Breast epithelium (tissue), 3 donors: ENCODE measurements around the gene NUDT5.

Source experiments
- POLR2A ChIP-seq: fragments of 450-650 bp; IDR thresholded peaks from one replicate; pipeline ENCODE4 v1.6.1; 2016; ENCODE audit warnings: antibody characterized with exemption, mild to moderate bottlenecking, moderate library complexity
- TF ChIP-seq, protein P1 (sequence below), 3 donors: fragments of 450-650 bp; IDR thresholded peaks; one replicate each; pipeline ENCODE4 v1.5.1; 2016 to 2017; ENCODE audit warnings: antibody characterized with exemption in 3 of 3, mild to moderate bottlenecking in 3 of 3, moderate library complexity in 3 of 3

DNA sequence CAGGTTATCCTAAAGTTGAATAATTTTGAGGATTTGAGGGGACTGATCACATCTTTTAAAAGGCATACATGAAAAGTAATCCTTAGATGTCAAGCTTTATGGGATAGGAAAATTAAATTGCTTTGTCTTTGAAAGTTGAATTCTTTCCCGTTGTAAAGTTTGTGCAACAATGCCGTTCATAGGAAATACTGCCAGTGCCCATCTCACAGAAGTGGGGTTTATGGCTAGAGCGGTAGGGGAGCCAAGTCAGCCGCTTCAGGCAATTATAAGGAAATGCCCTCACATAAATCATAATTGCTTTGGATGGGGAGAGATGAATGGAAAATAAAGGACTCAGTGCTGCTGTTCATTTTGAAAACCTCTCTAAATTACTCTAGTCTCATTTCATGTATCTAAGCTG, 18.4 kb upstream of the NUDT5 start:
- no peak for TF ChIP-seq POLR2A
- TF ChIP-seq, protein P1, sequence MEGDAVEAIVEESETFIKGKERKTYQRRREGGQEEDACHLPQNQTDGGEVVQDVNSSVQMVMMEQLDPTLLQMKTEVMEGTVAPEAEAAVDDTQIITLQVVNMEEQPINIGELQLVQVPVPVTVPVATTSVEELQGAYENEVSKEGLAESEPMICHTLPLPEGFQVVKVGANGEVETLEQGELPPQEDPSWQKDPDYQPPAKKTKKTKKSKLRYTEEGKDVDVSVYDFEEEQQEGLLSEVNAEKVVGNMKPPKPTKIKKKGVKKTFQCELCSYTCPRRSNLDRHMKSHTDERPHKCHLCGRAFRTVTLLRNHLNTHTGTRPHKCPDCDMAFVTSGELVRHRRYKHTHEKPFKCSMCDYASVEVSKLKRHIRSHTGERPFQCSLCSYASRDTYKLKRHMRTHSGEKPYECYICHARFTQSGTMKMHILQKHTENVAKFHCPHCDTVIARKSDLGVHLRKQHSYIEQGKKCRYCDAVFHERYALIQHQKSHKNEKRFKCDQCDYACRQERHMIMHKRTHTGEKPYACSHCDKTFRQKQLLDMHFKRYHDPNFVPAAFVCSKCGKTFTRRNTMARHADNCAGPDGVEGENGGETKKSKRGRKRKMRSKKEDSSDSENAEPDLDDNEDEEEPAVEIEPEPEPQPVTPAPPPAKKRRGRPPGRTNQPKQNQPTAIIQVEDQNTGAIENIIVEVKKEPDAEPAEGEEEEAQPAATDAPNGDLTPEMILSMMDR (IDR thresholded peaks at IDR 0.05) = no peak
